Astrocyte of the spinal cord (primary cell): Measurements from ENCODE around the gene CCNI2.

Experiments used
- DNase-seq: peaks from one replicate; pipeline ENCODE4 v3.0.0; 2011; ENCODE audit warnings: low read depth, low spot score
- H3K4me3 ChIP-seq: 2 replicates; pipeline ENCODE4 v1.5.1; 2011; ENCODE audit warnings: low read depth, mild to moderate bottlenecking, low read length, moderate library complexity
- CTCF ChIP-seq: IDR thresholded peaks from 2 replicates; pipeline ENCODE4 v1.5.1; 2012; ENCODE audit warnings: low read depth, mild to moderate bottlenecking, low read length, inconsistent platforms
- in situ Hi-C: cut with HindIII; loops from 2 replicates; pipeline ENCODE4 v1.10.0; 2017; ENCODE audit warnings: low sequenced_read_pairs

The CCNI2 gene

GRCh38 chr5:132787076-132787475, 39.9 kb downstream of the CCNI2 start:
- in situ Hi-C loops: no loop called here
- TF ChIP-seq CTCF: no peak
- peak; percentile 70 for DNase-seq

GRCh38 chr5:132788508-132788907, 41.3 kb downstream of the CCNI2 start:
- in situ Hi-C loops: no loop called here
- no peak for DNase-seq
- no peak overlapping the region for H3K4me3 ChIP-seq
- no peak for TF ChIP-seq CTCF

More at GRCh38 chr5:132787076-132787475, 39.9 kb downstream of the CCNI2 start:
- no peak overlapping the region for H3K4me3 ChIP-seq

GRCh38 chr5:132788990-132789886, 42.0 kb downstream of the CCNI2 start:
- in situ Hi-C loops: no loop called here
- H3K4me3 ChIP-seq: no peak overlapping the region
- DNase-seq: no peak
- no peak for TF ChIP-seq CTCF

GRCh38 chr5:132790201-132790865, 43.1 kb downstream of the CCNI2 start:
- no peak for TF ChIP-seq CTCF
- DNase-seq: no peak
- in situ Hi-C loops: no loop called here
- H3K4me3 ChIP-seq: no peak overlapping the region

GRCh38 chr5:132791026-132791425, 43.8 kb downstream of the CCNI2 start:
- TF ChIP-seq CTCF: no peak
- in situ Hi-C loops: no loop called here
- DNase-seq: no peak
- no peak overlapping the region for H3K4me3 ChIP-seq

GRCh38 chr5:132797651-132798050, 50.4 kb downstream of the CCNI2 start:
- TF ChIP-seq CTCF: no peak
- in situ Hi-C loops: no loop called here
- no peak for DNase-seq
- H3K4me3 ChIP-seq: no peak overlapping the region
